HG03575 (cell line): ENCODE data around the gene NCOA6.

Experiments
- ATAC-seq: cut with Tn5 transposase; IDR thresholded peaks from one replicate; pipeline ENCODE4 v1.9.1; 2021; ENCODE audit not compliant: unreplicated experiment, insufficient number of reproducible peaks, low FRiP score; ENCODE audit errors: extremely low read depth

NCOA6 gene

DNA sequence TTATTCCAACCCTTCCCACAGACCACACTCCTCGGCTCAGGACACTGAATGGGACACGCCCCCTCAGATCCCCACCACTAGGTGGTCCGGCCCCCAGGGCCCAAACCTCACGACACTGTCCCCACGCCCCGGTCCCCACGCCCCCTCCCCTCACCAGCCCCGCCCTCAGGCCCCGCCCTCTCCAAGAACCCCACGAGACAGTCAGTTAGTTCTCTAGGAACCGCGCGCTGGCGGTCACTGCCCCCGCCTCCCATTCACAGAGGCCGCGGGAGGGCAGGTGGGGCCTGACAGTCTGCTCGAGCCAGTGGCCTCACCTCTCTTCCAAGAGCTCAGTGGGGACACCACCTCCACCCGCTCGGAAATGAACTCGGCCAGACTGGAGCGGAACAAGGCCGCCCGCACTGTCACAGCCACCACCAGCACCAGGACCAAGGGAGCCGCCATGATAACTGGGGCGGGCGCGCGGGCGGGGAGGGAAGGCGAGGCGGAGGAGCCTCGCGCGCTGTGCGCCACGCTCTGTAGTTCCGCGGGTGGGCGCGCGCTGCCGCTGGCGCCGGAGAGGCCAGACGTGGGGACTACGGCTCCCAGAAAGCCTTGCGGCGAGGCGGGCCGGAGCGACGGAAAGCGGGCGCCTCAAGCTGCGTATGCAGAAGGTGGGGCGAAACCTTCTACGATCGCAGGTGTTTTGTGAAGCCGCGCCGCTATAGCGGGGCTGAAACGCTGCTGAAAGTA lies 148.6 kb downstream of the NCOA6 start, which contains the start of gene PIGU:
PIGU (minus strand) TSS at position 451 of the 732 bp plus-strand sequence; CDS start at position 444, 7 bp downstream.
- peak; percentile 51 for ATAC-seq

DNA sequence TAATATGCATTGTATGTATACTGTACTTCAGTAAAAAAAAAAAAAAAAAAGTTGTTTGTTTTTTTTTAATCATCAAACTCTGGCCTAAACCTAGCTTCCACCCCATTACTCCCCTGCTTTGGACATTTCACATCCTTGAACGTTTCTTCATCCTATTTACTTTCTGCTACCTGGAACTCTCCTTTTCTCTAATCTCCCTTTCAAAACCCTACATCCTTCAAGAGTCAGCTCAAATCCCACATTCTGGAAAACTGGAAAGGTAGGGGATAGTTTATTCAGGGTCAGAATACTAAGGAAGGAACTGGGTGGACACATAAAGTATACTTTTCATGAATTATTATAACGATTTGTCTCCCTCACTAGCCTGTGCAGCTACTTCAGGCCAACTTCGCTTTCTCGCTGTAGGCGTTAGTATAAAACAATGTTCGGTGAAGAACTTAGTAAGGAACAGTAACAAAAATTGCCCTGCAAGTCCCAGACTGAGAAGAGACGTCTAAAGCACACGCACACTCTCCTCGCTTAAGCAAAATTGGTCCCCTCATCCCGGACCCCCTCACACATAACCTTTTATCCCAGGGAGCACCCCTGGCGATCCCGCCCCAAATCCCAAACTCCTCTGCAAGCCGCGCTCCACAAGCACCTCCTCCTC lies 149.3 kb downstream of the NCOA6 start:
- no peak for ATAC-seq

DNA sequence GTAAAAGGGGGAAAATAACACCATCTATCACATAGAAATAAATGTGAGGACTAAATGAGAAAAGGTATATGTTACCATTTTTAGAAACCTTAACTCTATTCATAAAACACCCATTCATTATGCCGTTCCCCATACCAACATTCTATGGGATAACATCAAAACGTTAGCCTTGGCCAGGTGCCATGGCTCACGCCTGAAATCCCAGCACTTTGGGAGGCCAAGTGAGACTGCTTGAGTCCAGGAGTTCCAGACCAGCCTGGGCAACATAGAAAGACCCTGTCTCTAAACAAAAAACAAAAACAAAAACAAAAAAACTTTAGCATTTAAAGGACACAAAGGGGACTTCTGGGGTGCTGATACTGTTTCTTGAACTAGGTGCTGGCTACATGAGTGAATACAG lies 149.9 kb downstream of the NCOA6 start:
- ATAC-seq, result no peak

DNA sequence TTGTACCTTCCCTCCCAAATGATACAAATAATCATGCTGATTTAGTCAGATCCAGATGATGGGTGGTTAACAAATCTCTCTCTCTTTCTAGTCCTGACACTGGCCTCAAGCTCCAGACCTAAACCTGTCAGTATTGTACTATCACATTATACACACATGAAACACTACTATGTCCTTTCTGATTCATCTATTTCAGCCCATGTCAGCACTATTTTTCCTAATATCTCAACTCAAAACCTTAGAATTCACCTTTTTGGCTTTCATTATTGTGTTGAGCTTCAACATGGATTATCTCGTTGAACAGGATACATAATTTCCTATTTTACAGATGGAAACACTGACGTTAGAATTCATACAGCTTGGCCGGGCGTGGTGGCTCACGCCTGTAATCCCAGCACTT lies 152.0 kb downstream of the NCOA6 start:
- no peak for ATAC-seq

DNA sequence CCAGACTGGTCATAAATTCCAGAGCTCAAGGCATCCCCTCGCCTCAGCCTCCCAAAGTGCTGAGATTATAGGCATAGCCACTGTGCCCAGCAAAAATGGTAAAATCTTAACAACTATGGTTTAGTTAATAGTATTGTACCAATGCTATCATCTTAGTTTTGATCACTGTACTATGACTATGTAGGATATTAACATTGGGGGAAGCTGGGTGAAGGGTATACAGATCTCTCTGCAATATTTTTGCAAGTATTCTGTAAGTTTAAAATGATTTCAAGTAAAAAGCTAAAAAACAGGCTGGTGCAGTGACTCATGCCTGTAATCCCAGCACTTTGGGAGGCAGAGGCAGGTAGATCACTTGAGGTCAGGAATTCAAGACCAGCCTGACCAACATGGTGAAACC lies 156.4 kb downstream of the NCOA6 start:
- ATAC-seq, result no peak
